Retinal pigment epithelial cell (primary cell): ENCODE measurements around the gene NINJ2.
"Not testable (repeated sequence)": the region's sequence is repeated elsewhere in the genome, so short reads cannot be mapped to it uniquely, and the experiment has no call there.

Experiments used
- DNase-seq: peaks from one replicate; pipeline ENCODE4 v3.0.0-alpha.2; 2010; ENCODE audit warnings: low read depth
- H3K4me3 ChIP-seq: 2 replicates; pipeline ENCODE4 v1.5.1; 2011; ENCODE audit warnings: mild to moderate bottlenecking, low read length, control low read depth, moderate library complexity
- TF ChIP-seq, protein P1 (sequence below): conservative IDR thresholded peaks from 2 replicates; pipeline ENCODE4 v1.5.1; 2011; ENCODE audit warnings: low read depth, low read length, control low read depth, inconsistent platforms

Gene NINJ2

DNA sequence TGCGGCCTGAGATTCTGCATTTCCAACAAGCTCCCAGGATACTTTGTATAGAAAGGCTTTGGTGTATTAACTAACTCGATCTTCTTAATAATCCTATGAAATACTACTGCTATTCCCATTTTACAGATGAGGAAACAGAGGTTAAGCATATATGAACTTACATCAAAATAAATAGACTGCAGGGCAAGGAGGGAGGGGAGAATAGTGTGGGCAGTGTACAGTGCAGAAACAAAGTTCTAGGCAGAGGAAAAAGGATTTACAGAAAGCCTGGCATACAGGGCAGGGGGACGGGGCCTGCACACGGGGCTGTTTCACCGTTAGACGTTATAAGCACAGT is 19.0 kb downstream of the NINJ2 start:
- TF ChIP-seq, protein P1, sequence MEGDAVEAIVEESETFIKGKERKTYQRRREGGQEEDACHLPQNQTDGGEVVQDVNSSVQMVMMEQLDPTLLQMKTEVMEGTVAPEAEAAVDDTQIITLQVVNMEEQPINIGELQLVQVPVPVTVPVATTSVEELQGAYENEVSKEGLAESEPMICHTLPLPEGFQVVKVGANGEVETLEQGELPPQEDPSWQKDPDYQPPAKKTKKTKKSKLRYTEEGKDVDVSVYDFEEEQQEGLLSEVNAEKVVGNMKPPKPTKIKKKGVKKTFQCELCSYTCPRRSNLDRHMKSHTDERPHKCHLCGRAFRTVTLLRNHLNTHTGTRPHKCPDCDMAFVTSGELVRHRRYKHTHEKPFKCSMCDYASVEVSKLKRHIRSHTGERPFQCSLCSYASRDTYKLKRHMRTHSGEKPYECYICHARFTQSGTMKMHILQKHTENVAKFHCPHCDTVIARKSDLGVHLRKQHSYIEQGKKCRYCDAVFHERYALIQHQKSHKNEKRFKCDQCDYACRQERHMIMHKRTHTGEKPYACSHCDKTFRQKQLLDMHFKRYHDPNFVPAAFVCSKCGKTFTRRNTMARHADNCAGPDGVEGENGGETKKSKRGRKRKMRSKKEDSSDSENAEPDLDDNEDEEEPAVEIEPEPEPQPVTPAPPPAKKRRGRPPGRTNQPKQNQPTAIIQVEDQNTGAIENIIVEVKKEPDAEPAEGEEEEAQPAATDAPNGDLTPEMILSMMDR, result no peak
- H3K4me3 ChIP-seq, result no peak overlapping the region

DNA sequence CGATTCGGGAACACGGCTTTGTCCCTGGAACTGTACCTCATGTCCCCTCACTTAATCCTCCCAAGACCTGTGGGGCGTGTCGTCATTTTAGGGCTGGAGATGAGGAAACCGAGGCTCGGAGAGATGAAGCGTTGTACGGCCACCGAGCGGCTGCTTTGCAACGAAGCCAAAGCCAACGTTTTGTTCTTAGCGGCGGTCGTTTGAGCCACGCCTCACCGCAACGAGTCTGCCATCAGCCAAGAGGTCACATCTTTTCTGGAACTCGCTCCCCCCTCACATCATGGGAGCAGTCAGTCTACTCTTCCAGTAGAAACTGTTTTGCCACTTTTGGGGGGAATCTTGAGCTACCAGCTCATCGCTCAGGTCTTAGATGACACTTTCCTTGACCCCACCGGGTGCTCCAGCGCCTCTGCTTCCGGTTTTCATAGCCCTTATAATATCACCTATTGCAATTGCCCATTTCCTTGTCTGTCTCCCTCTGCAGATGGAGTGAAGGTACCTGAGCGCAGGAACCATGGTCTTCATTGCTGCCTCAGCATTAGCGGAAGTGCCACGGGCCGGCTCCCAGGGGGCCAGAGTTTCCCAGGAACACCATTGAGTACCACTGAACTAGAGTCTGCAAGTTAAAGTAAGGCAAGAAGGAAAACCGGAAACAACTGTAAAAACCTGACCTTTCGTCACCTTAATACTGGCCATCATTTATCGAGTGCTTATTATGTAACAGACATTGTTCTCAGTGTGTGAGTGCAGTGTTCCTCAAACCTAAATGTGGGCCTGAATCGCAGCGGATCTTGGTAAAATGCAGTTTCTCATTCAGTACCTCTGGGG is 19.6 kb downstream of the NINJ2 start:
- no peak for DNase-seq
- TF ChIP-seq, protein P1, result no peak
- peak overlapping the region; percentile 42 for H3K4me3 ChIP-seq

More for the DNA sequence above, 19.0 kb downstream of the NINJ2 start:
- no peak for DNase-seq

DNA sequence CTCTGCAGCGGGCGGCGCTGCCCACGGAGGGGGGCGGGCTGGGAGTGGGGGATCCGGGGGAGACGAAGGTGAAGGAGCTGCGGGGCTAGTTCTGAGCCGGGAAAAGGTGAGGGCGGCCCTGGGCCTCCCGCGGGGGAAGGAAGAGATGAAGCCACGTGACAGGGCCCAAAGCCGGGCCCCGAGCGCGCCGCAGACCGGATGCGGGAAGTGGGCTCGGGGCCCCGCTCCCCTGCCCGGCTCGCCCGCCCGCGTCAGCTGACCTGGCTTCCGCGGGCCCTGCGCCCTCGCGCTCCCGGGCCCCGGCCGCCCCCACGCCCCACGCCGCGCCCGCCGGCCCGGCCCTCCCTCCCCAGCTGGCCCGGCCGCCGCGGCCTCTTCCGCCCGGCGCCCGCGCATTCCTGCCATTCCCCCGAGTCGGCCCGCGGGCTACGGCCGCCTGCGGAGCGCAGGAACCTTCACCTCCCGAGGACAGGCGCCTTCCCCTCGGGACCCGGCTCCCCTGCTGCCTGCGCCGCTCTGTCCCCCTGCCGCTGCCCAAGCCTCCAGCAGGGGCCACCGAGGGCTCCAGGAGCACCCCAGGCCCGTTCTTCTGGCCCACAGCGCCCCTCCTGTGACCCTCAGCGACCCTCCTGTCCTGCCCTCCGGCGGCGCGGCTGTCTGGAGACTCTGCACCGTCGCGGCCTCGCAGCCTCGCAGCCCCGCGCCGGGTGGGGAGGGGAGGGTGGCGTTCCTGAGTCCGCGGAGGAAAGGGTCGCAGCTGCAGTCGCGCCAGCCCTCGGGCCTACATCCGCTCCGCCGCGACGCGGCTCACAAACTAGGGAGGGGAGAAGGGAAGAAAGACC is 20.4 kb downstream of the NINJ2 start:
- H3K4me3 ChIP-seq, result peak overlapping the region; percentile 42
- TF ChIP-seq, protein P1, result peak; percentile 39

DNA sequence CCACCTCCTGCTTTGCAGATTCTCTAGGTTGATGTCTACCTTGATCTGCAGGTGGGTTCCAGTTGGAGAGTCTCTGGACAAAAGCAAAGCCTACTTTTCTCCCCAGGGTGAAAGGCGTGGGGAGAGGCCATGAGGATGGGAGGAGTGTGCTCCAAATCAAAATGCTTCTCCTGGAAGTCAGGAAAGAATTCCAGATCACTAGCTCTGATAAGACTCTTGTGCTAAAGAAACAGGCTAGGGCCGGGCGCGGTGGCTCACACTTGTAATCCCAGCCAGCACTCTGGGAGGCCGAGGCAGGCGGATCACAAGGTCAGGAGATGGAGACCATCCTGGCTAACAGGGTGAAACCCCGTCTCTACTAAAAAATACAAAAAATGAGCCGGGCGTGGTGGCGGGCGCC is 21.9 kb downstream of the NINJ2 start:
- H3K4me3 ChIP-seq, DNase-seq: not testable (repeated sequence)

More for the DNA sequence above, 20.4 kb downstream of the NINJ2 start:
- no peak for DNase-seq

DNA sequence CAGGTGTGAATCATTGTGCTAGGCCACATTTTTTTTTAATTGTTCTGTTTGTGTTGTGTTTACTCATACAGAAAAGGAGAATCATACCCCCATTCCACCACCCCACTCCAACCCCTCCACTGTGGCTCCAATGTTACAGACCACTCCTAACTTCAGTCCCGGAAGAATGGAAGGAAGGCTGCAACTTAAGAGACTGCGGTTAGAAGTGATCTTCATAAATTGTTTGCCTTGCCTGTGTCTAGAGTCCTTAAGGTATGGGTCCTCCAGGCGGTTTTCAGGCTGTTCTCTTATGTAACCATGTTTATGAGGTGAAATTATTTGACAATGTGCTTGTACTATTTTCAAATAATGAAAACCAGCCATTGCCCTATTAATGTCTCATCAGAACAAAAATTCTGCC is 22.5 kb downstream of the NINJ2 start:
- TF ChIP-seq, protein P1, result no peak
- no peak overlapping the region for H3K4me3 ChIP-seq
- DNase-seq, result no peak

DNA sequence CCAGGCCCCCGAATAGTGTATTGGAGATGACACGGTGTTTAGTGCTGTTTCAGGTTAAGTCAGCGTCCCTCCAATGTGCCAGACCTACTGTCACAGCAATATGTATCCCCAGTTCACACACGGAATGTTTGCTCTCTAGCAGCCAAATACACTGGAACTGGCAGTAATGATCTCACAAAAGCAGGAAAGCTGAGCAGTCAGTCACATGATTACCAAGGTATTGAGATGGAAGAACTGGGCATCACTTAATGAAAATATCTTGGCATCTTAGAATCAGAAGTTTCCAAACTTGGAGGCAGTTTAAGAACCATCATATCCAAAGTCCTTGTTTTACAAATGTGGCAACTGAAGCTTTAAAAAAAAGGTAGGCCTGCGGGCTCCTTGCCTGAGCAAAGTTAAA is 23.3 kb downstream of the NINJ2 start:
- TF ChIP-seq, protein P1, result no peak
- H3K4me3 ChIP-seq, result no peak overlapping the region
- DNase-seq, result no peak

DNA sequence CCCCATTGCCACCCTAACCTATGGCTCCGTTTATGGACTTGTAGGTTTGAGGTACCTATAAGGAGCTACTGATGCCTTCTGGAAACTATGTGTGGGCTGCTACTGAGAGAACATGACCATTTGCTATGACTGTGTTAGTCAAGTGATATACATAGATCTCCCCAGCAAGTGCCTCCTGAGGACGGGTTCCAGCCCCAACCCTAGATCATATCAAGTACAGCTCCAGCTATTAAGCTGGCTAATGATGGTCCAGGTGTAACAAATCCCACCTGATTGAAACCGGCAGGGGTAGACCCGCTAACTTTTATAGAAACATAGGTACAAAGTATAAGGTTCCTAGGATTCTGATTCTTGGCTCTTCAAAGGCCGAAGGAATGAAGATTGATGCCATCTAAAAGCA is 23.7 kb downstream of the NINJ2 start:
- TF ChIP-seq, protein P1, result no peak
- DNase-seq, result no peak
- H3K4me3 ChIP-seq, result no peak overlapping the region
